Lower leg skin (tissue), 3 donors: ENCODE data around the gene NCAPG2.

Source experiments
- CTCF ChIP-seq, 3 donors: fragments of 450-650 bp; IDR thresholded peaks; one replicate each; pipeline ENCODE4 v1.5.1; 2016; ENCODE audit warnings: antibody characterized with exemption in 3 of 3, mild to moderate bottlenecking in 3 of 3, moderate library complexity in 2 of 3
- POLR2A ChIP-seq, 2 donors: fragments of 450-650 bp; IDR thresholded peaks; one replicate each; pipeline ENCODE4 v1.6.1; 2016 to 2017; ENCODE audit warnings: antibody characterized with exemption in 2 of 2, mild to moderate bottlenecking in 1 of 2, moderate library complexity in 1 of 2

DNA sequence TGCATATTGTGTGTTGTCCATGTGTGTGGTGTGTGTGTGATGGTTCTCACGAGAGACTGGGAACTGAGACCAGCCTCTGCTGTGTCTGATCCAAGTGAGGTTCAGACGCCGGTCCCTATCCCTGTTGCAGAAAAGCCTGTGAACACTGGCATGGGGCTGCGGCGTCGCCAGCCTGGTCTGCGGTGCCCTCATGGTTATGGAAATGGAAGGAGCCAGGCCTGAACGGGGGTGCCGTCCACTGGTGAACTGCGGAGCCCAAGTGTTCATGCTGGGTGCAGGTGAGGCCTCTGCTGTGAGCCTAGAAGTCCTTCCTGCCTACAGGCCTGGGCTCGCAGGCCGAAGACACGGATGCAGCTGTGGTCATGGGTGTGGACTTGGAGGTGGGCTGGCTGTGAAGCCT is 18.7 kb upstream of the NCAPG2 start:
- TF ChIP-seq CTCF (IDR thresholded peaks at IDR 0.05) (no peak), POLR2A (IDR thresholded peaks at IDR 0.05) (no peak)
